ENCODE measurements around the gene RASGRP3.

Gene RASGRP3

GRCh38 chr2:33529771-33530481 lies 53.5 kb downstream of the RASGRP3 start:
- peak; percentile 57 for DNase-seq (ENCODE audit: insufficient read length, low spot score)
- peak; percentile 62 for FAIRE-seq
- TF ChIP-seq POLR2A (IDR thresholded peaks at IDR 0.05; ENCODE audit: low read depth, low read length) = no peak

GRCh38 chr2:33530690-33531548 lies 54.5 kb downstream of the RASGRP3 start:
- FAIRE-seq (no peak), DNase-seq (ENCODE audit: insufficient read length, low spot score) (no peak)
- TF ChIP-seq POLR2A (IDR thresholded peaks at IDR 0.05; ENCODE audit: low read depth, low read length) = no peak

GRCh38 chr2:33531549-33532059 lies 55.2 kb downstream of the RASGRP3 start:
- TF ChIP-seq POLR2A (IDR thresholded peaks at IDR 0.05; ENCODE audit: low read depth, low read length) = no peak
- no peak for DNase-seq (ENCODE audit: insufficient read length, low spot score)

GRCh38 chr2:33532146-33532545 lies 55.7 kb downstream of the RASGRP3 start:
- DNase-seq (ENCODE audit: insufficient read length, low spot score) (no peak), FAIRE-seq (no peak)
- TF ChIP-seq POLR2A (IDR thresholded peaks at IDR 0.05; ENCODE audit: low read depth, low read length) = no peak

More at GRCh38 chr2:33531549-33532059, 55.2 kb downstream of the RASGRP3 start:
- no peak for FAIRE-seq

- FAIRE-seq (no peak), DNase-seq (ENCODE audit: insufficient read length, low spot score) (no peak)
- no peak for TF ChIP-seq POLR2A (IDR thresholded peaks at IDR 0.05; ENCODE audit: low read depth, low read length)
These were observed 56.5 kb downstream of the RASGRP3 start for GRCh38 chr2:33532966-33533365.

- DNase-seq (ENCODE audit: insufficient read length, low spot score) (no peak), FAIRE-seq (no peak)
- TF ChIP-seq POLR2A (IDR thresholded peaks at IDR 0.05; ENCODE audit: low read depth, low read length) = no peak
These were observed 59.0 kb downstream of the RASGRP3 start for GRCh38 chr2:33535421-33535820.

GRCh38 chr2:33541243-33541642 lies 64.8 kb downstream of the RASGRP3 start:
- no peak for DNase-seq (ENCODE audit: insufficient read length, low spot score)
- FAIRE-seq = no peak
- no peak for TF ChIP-seq POLR2A (IDR thresholded peaks at IDR 0.05; ENCODE audit: low read depth, low read length)

- FAIRE-seq (no peak), DNase-seq (ENCODE audit: insufficient read length, low spot score) (no peak)
These were observed 73.8 kb downstream of the RASGRP3 start for GRCh38 chr2:33550206-33550605.

GRCh38 chr2:33552758-33553461 lies 76.5 kb downstream of the RASGRP3 start:
- DNase-seq (ENCODE audit: insufficient read length, low spot score) (no peak), FAIRE-seq (no peak)

More at GRCh38 chr2:33550206-33550605, 73.8 kb downstream of the RASGRP3 start:
- TF ChIP-seq POLR2A (IDR thresholded peaks at IDR 0.05; ENCODE audit: low read depth, low read length) = no peak

GRCh38 chr2:33555681-33556080 lies 79.2 kb downstream of the RASGRP3 start:
- no peak for TF ChIP-seq POLR2A (IDR thresholded peaks at IDR 0.05; ENCODE audit: low read depth, low read length)
- FAIRE-seq (no peak), DNase-seq (ENCODE audit: insufficient read length, low spot score) (no peak)

More at GRCh38 chr2:33552758-33553461, 76.5 kb downstream of the RASGRP3 start:
- no peak for TF ChIP-seq POLR2A (IDR thresholded peaks at IDR 0.05; ENCODE audit: low read depth, low read length)

GRCh38 chr2:33559328-33559727 lies 82.9 kb downstream of the RASGRP3 start:
- no peak for FAIRE-seq

GRCh38 chr2:33560017-33560416 lies 83.6 kb downstream of the RASGRP3 start:
- no peak for TF ChIP-seq POLR2A (IDR thresholded peaks at IDR 0.05; ENCODE audit: low read depth, low read length)
- FAIRE-seq = no peak
- no peak for DNase-seq (ENCODE audit: insufficient read length, low spot score)

More at GRCh38 chr2:33559328-33559727, 82.9 kb downstream of the RASGRP3 start:
- TF ChIP-seq POLR2A (IDR thresholded peaks at IDR 0.05; ENCODE audit: low read depth, low read length) = no peak
- DNase-seq (ENCODE audit: insufficient read length, low spot score) = no peak

GRCh38 chr2:33561872-33562271 lies 85.4 kb downstream of the RASGRP3 start:
- FAIRE-seq = no peak
- no peak for DNase-seq (ENCODE audit: insufficient read length, low spot score)
- no peak for TF ChIP-seq POLR2A (IDR thresholded peaks at IDR 0.05; ENCODE audit: low read depth, low read length)

GRCh38 chr2:33570681-33571080 lies 94.2 kb downstream of the RASGRP3 start:
- FAIRE-seq (no peak), DNase-seq (ENCODE audit: insufficient read length, low spot score) (no peak)
- no peak for TF ChIP-seq POLR2A (IDR thresholded peaks at IDR 0.05; ENCODE audit: low read depth, low read length)

Measured in H54 (cell line).